NB4 (cell line): Measurements from ENCODE around the gene OR1F1.

Source experiments
- DNase-seq: peaks from one replicate; pipeline ENCODE4 v3.0.0; 2010; ENCODE audit warnings: low read depth
- H3K4me3 ChIP-seq: one replicate; pipeline ENCODE4 v1.5.1; 2011; ENCODE audit warnings: mild to moderate bottlenecking, low read depth, low read length, moderate library complexity
- CTCF ChIP-seq: IDR thresholded peaks from one replicate; pipeline ENCODE4 v1.5.1; 2012; ENCODE audit warnings: low read depth, low read length
- MAX ChIP-seq: IDR thresholded peaks from 2 replicates; pipeline ENCODE4 v1.6.1; 2011; ENCODE audit warnings: low read depth, low read length
- MYC ChIP-seq: IDR thresholded peaks from 2 replicates; pipeline ENCODE4 v1.6.1; 2011; ENCODE audit warnings: low read depth, low read length
- POLR2A ChIP-seq: IDR thresholded peaks from 2 replicates; pipeline ENCODE4 v1.6.1; 2011; ENCODE audit warnings: mild to moderate bottlenecking; ENCODE audit not compliant: insufficient read length; ENCODE audit errors: extremely low read depth

OR1F1 gene

GRCh38 chr16:3215601-3216262 is 27.7 kb downstream of the OR1F1 start:
- H3K4me3 ChIP-seq, result no peak overlapping the region
- TF ChIP-seq MYC (no peak), MAX (no peak), CTCF (no peak), POLR2A (no peak)
- no peak for DNase-seq

GRCh38 chr16:3216263-3216640 is 28.2 kb downstream of the OR1F1 start:
- no peak overlapping the region for H3K4me3 ChIP-seq
- no peak for TF ChIP-seq MAX
- TF ChIP-seq POLR2A, result no peak
- no peak for TF ChIP-seq CTCF
- no peak for TF ChIP-seq MYC
- DNase-seq, result no peak

- DNase-seq, result no peak
- no peak for TF ChIP-seq POLR2A
- TF ChIP-seq MAX, result no peak
- TF ChIP-seq CTCF, result no peak
- no peak for TF ChIP-seq MYC
- no peak overlapping the region for H3K4me3 ChIP-seq
These were observed 32.8 kb downstream of the OR1F1 start for GRCh38 chr16:3220839-3221238.

- no peak for DNase-seq
- no peak overlapping the region for H3K4me3 ChIP-seq
- TF ChIP-seq MAX (no peak), CTCF (no peak), MYC (no peak), POLR2A (no peak)
These were observed 36.0 kb downstream of the OR1F1 start for GRCh38 chr16:3223913-3224515.

GRCh38 chr16:3234543-3234856 is 46.5 kb downstream of the OR1F1 start:
- peak overlapping the region; percentile 95 for H3K4me3 ChIP-seq
- DNase-seq, result no peak
- TF ChIP-seq CTCF (no peak), MYC (no peak), POLR2A (no peak), MAX (no peak)
